ENCODE data around the gene ECE1. TPM values are rescaled to one million over a fixed set of nuclear protein-coding genes. Genes with fewer than 3 reads are reported as not detected.

ECE1 gene
- total RNA-seq (2022; extraction: Qiagen RNA extraction; ENCODE audit: low read depth) = 55.3 to 70.4 TPM (median 64.0 TPM) in 5 replicates

DNA sequence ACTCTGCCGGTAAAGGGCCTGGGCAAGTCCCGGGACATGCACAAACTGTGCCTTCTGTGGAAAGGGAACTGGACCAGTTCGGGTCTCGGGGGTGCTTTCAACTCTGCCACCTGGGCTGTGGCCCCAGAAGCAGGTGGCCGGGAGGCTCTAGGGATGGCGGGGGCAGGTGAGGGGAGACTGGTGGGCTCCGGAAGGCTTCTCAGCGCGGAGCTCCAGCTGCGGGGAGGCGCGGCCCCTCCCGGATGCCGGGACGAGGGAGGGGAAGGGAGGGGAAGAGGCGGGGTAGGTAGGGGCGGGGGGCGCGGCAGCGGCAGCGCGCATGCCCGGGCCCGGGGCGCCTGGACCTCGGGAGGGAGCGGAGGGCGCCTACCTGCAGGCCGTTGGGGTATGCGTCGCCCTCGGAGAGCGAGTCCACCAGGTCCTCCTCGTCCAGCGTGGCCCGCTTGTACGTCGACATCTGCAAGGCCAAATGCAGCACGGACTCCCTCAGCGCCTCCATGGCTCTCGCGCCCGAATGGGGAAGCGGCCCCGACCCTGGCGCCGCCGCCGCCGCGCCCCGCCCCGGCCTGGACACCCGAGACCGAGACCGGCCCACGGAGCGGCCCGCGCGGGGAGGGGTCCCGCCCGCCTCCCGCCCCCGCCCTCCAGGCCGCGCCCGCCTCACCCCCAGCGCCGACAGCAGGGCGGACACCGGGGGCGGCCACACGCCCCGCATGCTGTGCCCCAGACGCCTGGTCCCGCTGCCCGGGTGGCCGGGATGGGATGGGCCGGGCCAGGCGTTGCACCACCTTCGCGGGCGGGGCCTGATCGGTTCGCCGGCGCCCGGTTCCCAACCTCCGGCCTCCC is at the start of gene ECE1:
TSS of gene ECE1 (minus strand) at position 764 of the 846 bp plus-strand sequence. CDS start at position 715, 49 bp downstream.

DNA sequence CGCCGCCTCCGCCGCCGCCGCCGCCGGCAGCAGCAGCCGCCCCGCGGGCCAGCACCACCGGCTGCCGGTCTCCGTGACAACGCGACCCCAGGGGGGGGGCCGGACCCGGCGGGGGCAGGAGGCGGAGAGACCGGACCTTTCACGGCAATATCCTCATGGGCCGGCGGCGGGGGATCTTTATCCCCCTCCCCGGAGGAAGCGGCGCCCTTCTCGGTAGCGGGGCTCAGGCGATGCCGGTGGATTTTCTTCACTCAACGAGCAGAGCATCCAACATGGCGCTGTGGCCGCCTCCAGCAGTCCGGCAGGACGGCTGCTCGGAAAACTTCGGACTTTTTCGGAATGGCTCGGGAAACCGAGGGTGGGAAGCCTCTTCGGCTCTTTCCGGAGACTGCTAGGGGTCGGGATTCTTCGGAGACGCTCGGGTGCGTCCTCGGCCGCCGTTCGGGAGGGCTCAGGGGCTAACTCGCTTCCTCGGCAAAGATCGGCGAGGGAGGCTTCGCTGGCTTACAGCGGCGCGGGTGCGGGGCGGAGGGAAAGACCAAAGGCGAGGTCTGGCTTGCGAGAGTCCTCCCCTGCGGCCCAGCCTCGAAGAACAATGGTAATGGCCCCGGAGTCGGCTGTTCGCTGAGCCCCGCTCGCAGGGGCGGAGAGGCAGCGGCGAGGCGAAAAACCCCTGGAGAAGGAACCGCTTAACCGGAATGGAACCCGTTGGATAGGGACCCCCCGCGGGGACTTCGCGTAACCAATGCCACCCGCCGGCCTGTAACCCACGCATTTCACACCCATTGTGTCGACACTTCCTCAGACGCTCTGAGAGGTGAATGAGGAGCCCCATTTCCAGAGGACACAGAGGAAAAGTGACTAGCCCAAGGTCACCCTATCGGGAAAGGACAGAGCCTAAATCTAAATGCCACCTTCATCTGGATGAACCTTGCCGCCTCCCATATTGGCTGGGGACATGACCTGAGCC is 113.4 kb downstream of the ECE1 start, which contains the start of gene EIF4G3:
TSS of gene EIF4G3 (minus strand) at position 312 of the 970 bp plus-strand sequence. CDS start 174,155 bp downstream, outside the sequence.

Other genes starting within 250 kb of the ECE1 start
- 14.1 to 22.3 TPM (median 19.3 TPM) in 5 replicates for gene EIF4G3, start 113.6 kb downstream of the ECE1 start, total RNA-seq (2022; extraction: Qiagen RNA extraction; ENCODE audit: low read depth)
- gene NBPF3, start 149.7 kb upstream of the ECE1 start, total RNA-seq (2022; extraction: Qiagen RNA extraction; ENCODE audit: low read depth) = 6.4 to 9.5 TPM (median 8.0 TPM) in 5 replicates
- 0.24 to 0.57 TPM (median 0.34 TPM) in 5 replicates for gene ALPL, start 219.0 kb upstream of the ECE1 start, total RNA-seq (2022; extraction: Qiagen RNA extraction; ENCODE audit: low read depth)

Data from A549 treated with GW870086 at 1 μM for 4 hours (cell line).